Esophagus (tissue), 2 donors: ENCODE data around the gene AREL1. TPM values are rescaled to one million over a fixed set of nuclear protein-coding genes. Genes with fewer than 3 reads are reported as not detected.

ENCODE experiments used
- polyA plus RNA-seq, 2 donors: library from polyadenylated mRNA; stranded (reverse); fragments of 200-250 nt; gene quantifications; one replicate each; pipeline ENCODE4 v1.2.3, GENCODE V29; 2013
- donor health status: healthy with polysubstance abuse.
- donor health status: Bipolar disorder and iron deficiency.

Gene AREL1
- polyA plus RNA-seq, 2 donors: 8.0 to 9.3 TPM

Other genes starting within 250 kb of the AREL1 start
- 100 to 1,000 TPM in 1 of 2 donors, 10 to 100 TPM in 1; 98.3 to 163 TPM for gene NPC2, start 219.8 kb downstream of the AREL1 start, polyA plus RNA-seq
- 10 to 100 TPM; 10.9 to 15.3 TPM for gene ISCA2, start 219.3 kb downstream of the AREL1 start, polyA plus RNA-seq
- 1 to 10 TPM; 4.7 to 5.5 TPM for gene LTBP2, start 100.8 kb downstream of the AREL1 start, polyA plus RNA-seq
- 10 to 100 TPM in 1 of 2 donors, 1 to 10 TPM in 1; 4.4 to 19.8 TPM for gene FCF1, start 64 bp upstream of the AREL1 start, polyA plus RNA-seq
- gene YLPM1, start 50.2 kb upstream of the AREL1 start, polyA plus RNA-seq: 10 to 100 TPM; 10.4 to 13.0 TPM
- gene PROX2, start 163.1 kb upstream of the AREL1 start, polyA plus RNA-seq: not detected
- 10 to 100 TPM; 31.0 to 56.5 TPM for gene DLST, start 168.8 kb upstream of the AREL1 start, polyA plus RNA-seq
- 1 to 10 TPM; 2.8 to 3.0 TPM for gene RPS6KL1, start 210.2 kb upstream of the AREL1 start, polyA plus RNA-seq
- gene PGF, start 242.5 kb upstream of the AREL1 start, polyA plus RNA-seq: 1 to 10 TPM; 2.4 to 2.5 TPM